GM13977 (cell line): ENCODE data around the gene NDUFA9.

ENCODE experiments used
- DNase-seq: peaks from one replicate; pipeline ENCODE4 v3.0.0; 2012; ENCODE audit warnings: low spot score
- CTCF ChIP-seq: IDR thresholded peaks from 2 replicates; pipeline ENCODE4 v1.5.1; 2012; ENCODE audit warnings: mild to moderate bottlenecking, control low read depth; ENCODE audit not compliant: insufficient read depth; ENCODE audit errors: extremely low read depth, missing control alignments
- in situ Hi-C: fragments of 300-500 bp; cut with MboI; formaldehyde crosslinking; loops from one replicate; pipeline ENCODE4 v1.12.0; 2022; ENCODE audit warnings: low sequenced_read_pairs, low pct_unique_long_range_greater_than_20kb, mixed read lengths, inconsistent platforms; ENCODE audit not compliant: unreplicated experiment

The NDUFA9 gene

GRCh38 chr12:4645023-4645422 lies 3.9 kb upstream of the NDUFA9 start:
- in situ Hi-C loops, result no loop called here
- no peak for DNase-seq

GRCh38 chr12:4648104-4648500 lies 812 bp upstream of the NDUFA9 start:
- in situ Hi-C loops, result no loop called here
- DNase-seq, result no peak
- TF ChIP-seq CTCF, result no peak

More at GRCh38 chr12:4645023-4645422, 3.9 kb upstream of the NDUFA9 start:
- TF ChIP-seq CTCF, result no peak

GRCh38 chr12:4649358-4649661 lies 396 bp downstream of the NDUFA9 start:
- no peak for DNase-seq
- in situ Hi-C loops, result no loop called here
- TF ChIP-seq CTCF, result no peak

- TF ChIP-seq CTCF, result no peak
- in situ Hi-C loops, result no loop called here
Measured at GRCh38 chr12:4653257-4653656, 4.3 kb downstream of the NDUFA9 start.

GRCh38 chr12:4653691-4654090 lies 4.8 kb downstream of the NDUFA9 start:
- DNase-seq, result no peak
- TF ChIP-seq CTCF, result no peak
- in situ Hi-C loops, result no loop called here

More at GRCh38 chr12:4653257-4653656, 4.3 kb downstream of the NDUFA9 start:
- DNase-seq, result no peak

- DNase-seq, result no peak
- in situ Hi-C loops, result no loop called here
- TF ChIP-seq CTCF, result no peak
Measured at GRCh38 chr12:4663971-4664505, 15.1 kb downstream of the NDUFA9 start.

GRCh38 chr12:4665236-4665635 lies 16.3 kb downstream of the NDUFA9 start:
- no peak for DNase-seq
- in situ Hi-C loops, result no loop called here
- no peak for TF ChIP-seq CTCF
